Calu3 (cell line): ENCODE measurements around the gene BDKRB1. TPM values are rescaled to one million over a fixed set of nuclear protein-coding genes. Genes with fewer than 3 reads are reported as not detected.

Experiments
- BruUV-seq: library from RNA; stranded (reverse); fragments of 400-500 nt; replicated peaks from 2 replicates; lab custom pipeline; 2021; lab: Mats Ljungman, UMichigan
- CTCF ChIA-PET: fragments of 300-600 bp; sonication (Branson Sonifier 250); formaldehyde crosslinking; loops from one replicate; lab custom pipeline; 2022; ENCODE audit warnings: antibody characterized with exemption; lab: Charles Lee
- DNase-seq: peaks from one replicate; pipeline ENCODE4 v3.0.0; 2022
- H3K27ac Mint-ChIP-seq: one replicate; pipeline ENCODE4 v1.8.0; 2022; ENCODE audit warnings: mixed read lengths; ENCODE audit not compliant: unreplicated experiment
- H3K27me3 Mint-ChIP-seq: one replicate; pipeline ENCODE4 v1.8.0; 2022; ENCODE audit warnings: mixed read lengths; ENCODE audit not compliant: unreplicated experiment
- H3K36me3 Mint-ChIP-seq: one replicate; pipeline ENCODE4 v1.8.0; 2022; ENCODE audit warnings: mild to moderate bottlenecking, moderate library complexity, mixed read lengths; ENCODE audit not compliant: insufficient read depth, unreplicated experiment
- H3K4me1 Mint-ChIP-seq: one replicate; pipeline ENCODE4 v1.8.0; 2022; ENCODE audit warnings: mild to moderate bottlenecking, low read depth, mixed read lengths; ENCODE audit not compliant: unreplicated experiment
- H3K4me3 Mint-ChIP-seq: one replicate; pipeline ENCODE4 v1.8.0; 2022; ENCODE audit warnings: mild to moderate bottlenecking, low read depth, moderate library complexity, mixed read lengths; ENCODE audit not compliant: unreplicated experiment
- H3K9me3 Mint-ChIP-seq: one replicate; pipeline ENCODE4 v1.8.0; 2022; ENCODE audit warnings: low read depth, mixed read lengths; ENCODE audit not compliant: unreplicated experiment
- CTCF ChIP-seq: fragments of 200-600 bp; IDR thresholded peaks from one replicate; pipeline ENCODE4 v1.8.0; 2022; ENCODE audit warnings: antibody characterized with exemption; ENCODE audit not compliant: unreplicated experiment
- intact Hi-C: fragments of 100-400 bp; cut with micrococcal nuclease; formaldehyde crosslinking; loops from one replicate; pipeline ENCODE4 v1.10.0; 2022; ENCODE audit not compliant: unreplicated experiment
- total RNA-seq: library from RNA; stranded (reverse); gene quantifications from 2 replicates; pipeline ENCODE4 v1.2.3, GENCODE V29; 2022

The BDKRB1 gene
- total RNA-seq, 1 experiment from 2014 or later: not detected

- Mint-ChIP-seq H3K4me1 (no peaks in the 10 kb centered on the region), H3K36me3 (no peaks in the 10 kb centered on the region), H3K9me3 (no peaks in the 10 kb centered on the region), H3K27me3 (peaks cover 32% of the 10 kb centered on the region), H3K4me3 (no peak overlapping the region), H3K27ac (no peak overlapping the region)
- TF ChIP-seq CTCF: no peak
- intact Hi-C loops: no loop called here
- DNase-seq: no peak
- CTCF ChIA-PET: no interaction called here
- BruUV-seq: no TSS peak
Observed at GRCh38 chr14:96221841-96222240, 34.2 kb upstream of the BDKRB1 start.

- BruUV-seq: no TSS peak
- CTCF ChIA-PET: no interaction called here
- intact Hi-C loops: no loop called here
- TF ChIP-seq CTCF: no peak
- no peaks in the 10 kb centered on the region for H3K9me3 Mint-ChIP-seq
- no peaks in the 10 kb centered on the region for H3K4me1 Mint-ChIP-seq
- H3K36me3 Mint-ChIP-seq: no peaks in the 10 kb centered on the region
- no peak for DNase-seq
- H3K27me3 Mint-ChIP-seq: peaks cover 38% of the 10 kb centered on the region
- H3K4me3 Mint-ChIP-seq: no peak overlapping the region
- H3K27ac Mint-ChIP-seq: no peak overlapping the region
Observed at GRCh38 chr14:96224480-96225096, 31.4 kb upstream of the BDKRB1 start.

GRCh38 chr14:96225213-96225612 lies 30.8 kb upstream of the BDKRB1 start:
- no peak for TF ChIP-seq CTCF
- H3K4me1 Mint-ChIP-seq: no peaks in the 10 kb centered on the region
- no peak overlapping the region for H3K27ac Mint-ChIP-seq
- no TSS peak for BruUV-seq
- intact Hi-C loops: no loop called here
- CTCF ChIA-PET: no interaction called here
- no peak overlapping the region for H3K4me3 Mint-ChIP-seq
- H3K36me3 Mint-ChIP-seq: no peaks in the 10 kb centered on the region
- H3K27me3 Mint-ChIP-seq: peaks cover 32% of the 10 kb centered on the region
- H3K9me3 Mint-ChIP-seq: no peaks in the 10 kb centered on the region
- DNase-seq: no peak

- H3K27ac Mint-ChIP-seq: no peak overlapping the region
- no peaks in the 10 kb centered on the region for H3K4me1 Mint-ChIP-seq
- TF ChIP-seq CTCF: no peak
- H3K36me3 Mint-ChIP-seq: no peaks in the 10 kb centered on the region
- no TSS peak for BruUV-seq
- H3K27me3 Mint-ChIP-seq: peaks cover 26% of the 10 kb centered on the region
- no peak overlapping the region for H3K4me3 Mint-ChIP-seq
- intact Hi-C loops: no loop called here
- CTCF ChIA-PET: no interaction called here
- no peak for DNase-seq
- no peaks in the 10 kb centered on the region for H3K9me3 Mint-ChIP-seq
Observed at GRCh38 chr14:96225745-96226151, 30.3 kb upstream of the BDKRB1 start.
